AG10803 (cell line): ENCODE results near the gene OSBPL2.

Experiments
- DNase-seq: peaks from one replicate; pipeline ENCODE4 v3.0.0; 2010; ENCODE audit warnings: low read depth
- H3K4me3 ChIP-seq: 2 replicates; pipeline ENCODE4 v1.5.1; 2011; ENCODE audit warnings: mild to moderate bottlenecking, low read length, control low read depth
- TF ChIP-seq, protein P1 (sequence below): conservative IDR thresholded peaks from 2 replicates; pipeline ENCODE4 v1.5.1; 2011; ENCODE audit warnings: mild to moderate bottlenecking, low read length, control low read depth, inconsistent platforms

The OSBPL2 gene

DNA sequence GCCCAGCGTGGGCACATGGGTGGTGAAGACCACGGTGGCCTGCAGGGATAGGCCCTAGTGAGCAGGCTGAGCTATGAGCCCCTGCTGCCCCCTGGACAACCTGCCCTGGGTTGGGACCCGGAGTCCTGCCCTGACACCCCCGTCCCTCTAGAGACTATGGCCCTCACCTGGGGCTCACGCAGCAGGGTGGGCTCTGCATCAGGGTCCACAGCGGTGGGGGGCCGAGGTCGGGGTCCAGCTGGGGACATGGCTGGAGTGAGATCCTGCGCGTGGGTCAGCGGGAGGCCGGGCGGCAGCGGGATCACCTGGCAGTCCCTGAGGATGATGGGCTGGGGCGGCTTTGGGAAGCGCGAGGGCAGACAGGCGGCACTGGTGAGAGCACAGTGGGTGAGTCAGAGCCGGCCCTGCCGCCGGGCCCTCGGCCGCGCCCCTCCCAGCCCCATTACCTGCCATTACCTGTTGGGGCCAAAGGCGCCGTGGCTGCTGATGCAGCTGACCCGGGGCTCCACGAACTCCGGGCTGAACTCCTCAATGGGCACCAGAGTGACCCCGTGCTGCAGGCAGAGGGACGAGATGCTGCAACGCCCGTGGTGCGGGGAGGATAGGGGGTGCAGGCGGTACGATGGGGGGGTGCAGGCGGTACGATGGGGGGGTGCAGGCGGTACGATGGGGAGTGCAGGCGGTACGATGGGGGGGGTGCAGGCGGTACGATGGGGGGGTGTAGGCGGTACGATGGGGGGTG is 92.4 kb downstream of the OSBPL2 start:
- no peak overlapping the region for H3K4me3 ChIP-seq
- TF ChIP-seq, protein P1, sequence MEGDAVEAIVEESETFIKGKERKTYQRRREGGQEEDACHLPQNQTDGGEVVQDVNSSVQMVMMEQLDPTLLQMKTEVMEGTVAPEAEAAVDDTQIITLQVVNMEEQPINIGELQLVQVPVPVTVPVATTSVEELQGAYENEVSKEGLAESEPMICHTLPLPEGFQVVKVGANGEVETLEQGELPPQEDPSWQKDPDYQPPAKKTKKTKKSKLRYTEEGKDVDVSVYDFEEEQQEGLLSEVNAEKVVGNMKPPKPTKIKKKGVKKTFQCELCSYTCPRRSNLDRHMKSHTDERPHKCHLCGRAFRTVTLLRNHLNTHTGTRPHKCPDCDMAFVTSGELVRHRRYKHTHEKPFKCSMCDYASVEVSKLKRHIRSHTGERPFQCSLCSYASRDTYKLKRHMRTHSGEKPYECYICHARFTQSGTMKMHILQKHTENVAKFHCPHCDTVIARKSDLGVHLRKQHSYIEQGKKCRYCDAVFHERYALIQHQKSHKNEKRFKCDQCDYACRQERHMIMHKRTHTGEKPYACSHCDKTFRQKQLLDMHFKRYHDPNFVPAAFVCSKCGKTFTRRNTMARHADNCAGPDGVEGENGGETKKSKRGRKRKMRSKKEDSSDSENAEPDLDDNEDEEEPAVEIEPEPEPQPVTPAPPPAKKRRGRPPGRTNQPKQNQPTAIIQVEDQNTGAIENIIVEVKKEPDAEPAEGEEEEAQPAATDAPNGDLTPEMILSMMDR = no peak
- no peak for DNase-seq

DNA sequence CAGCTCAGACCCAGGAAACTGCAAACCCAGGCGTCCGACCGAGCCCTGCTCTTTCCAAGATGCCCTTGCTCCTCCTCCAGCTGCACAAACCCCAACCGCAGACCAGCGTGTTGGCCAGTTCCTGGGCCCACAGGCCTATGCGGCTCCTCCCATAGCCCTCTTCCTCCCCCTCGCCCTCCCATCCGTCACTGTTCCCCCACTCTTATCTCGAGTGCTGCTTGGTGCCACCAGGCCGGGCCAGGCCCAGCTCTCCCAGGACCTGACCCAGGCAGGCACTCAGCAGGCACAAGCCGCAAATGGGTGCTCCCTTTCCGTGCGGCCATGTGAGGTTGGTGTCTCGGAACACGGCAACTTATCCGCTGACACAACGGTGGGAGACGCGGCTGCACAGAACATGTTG is 93.0 kb downstream of the OSBPL2 start:
- TF ChIP-seq, protein P1 = no peak
- no peak for DNase-seq
- H3K4me3 ChIP-seq = no peak overlapping the region

DNA sequence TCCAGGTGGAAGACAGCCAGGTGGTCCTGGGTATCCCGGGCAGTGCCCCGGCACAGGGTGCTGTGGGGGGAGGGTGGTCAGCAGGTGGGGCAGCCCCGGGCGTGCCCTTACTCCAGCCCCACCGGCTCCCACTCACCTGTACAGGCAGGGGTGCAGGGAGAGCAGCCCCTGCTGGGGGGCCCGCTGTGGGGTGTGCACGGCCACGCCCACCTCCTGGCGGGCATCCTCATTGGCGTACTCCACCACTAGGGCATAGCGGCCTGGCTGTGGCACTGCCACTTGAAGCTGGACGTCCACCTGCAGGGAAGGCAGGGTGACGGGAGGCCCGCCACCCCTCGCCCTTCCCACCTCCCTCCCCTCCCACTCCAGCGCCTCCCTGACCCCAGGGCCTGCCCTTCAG is 94.1 kb downstream of the OSBPL2 start:
- H3K4me3 ChIP-seq = no peak overlapping the region
- TF ChIP-seq, protein P1 = no peak
- DNase-seq = no peak

DNA sequence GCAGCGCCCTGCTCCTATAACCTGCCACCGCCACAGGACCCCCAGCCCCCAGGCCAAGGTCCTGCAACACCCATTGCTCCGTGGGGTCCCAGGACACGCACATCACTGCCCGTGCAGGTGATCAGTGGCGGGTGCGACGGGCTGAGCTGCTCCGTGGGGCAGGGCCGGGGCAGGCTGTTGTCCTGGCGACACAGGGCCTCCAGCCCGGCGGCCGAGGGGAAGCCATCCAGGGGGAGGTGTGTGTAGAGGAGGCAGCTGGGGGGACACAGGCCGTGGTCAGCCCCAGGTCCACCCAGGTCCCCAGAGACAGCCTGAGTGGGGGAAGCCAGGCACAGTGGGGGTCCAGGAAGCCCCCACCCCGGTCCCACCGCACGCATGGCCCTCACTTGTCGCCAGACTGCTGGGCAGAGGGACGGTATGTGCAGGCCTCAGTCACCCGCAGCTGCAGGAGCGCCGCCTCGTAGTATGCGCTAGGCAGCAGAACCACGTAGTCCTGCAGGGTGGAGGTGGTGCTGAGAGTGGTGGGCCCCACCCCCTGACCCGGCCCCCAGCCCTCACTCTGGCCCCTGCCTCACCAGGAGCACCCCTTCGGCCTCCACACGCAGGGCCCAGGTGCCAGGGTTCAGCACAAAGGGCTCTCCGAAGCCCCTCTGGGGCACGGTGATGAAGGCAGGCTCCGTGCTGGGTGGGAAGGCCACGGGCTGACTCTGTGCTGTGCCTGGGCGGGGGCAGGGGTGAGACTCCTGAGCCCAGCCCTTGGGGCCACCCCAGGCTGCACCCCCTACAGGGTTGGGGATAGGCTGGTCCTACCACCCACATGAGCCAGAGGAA is 94.9 kb downstream of the OSBPL2 start:
- H3K4me3 ChIP-seq = no peak overlapping the region
- no peak for DNase-seq
- TF ChIP-seq, protein P1 = no peak

DNA sequence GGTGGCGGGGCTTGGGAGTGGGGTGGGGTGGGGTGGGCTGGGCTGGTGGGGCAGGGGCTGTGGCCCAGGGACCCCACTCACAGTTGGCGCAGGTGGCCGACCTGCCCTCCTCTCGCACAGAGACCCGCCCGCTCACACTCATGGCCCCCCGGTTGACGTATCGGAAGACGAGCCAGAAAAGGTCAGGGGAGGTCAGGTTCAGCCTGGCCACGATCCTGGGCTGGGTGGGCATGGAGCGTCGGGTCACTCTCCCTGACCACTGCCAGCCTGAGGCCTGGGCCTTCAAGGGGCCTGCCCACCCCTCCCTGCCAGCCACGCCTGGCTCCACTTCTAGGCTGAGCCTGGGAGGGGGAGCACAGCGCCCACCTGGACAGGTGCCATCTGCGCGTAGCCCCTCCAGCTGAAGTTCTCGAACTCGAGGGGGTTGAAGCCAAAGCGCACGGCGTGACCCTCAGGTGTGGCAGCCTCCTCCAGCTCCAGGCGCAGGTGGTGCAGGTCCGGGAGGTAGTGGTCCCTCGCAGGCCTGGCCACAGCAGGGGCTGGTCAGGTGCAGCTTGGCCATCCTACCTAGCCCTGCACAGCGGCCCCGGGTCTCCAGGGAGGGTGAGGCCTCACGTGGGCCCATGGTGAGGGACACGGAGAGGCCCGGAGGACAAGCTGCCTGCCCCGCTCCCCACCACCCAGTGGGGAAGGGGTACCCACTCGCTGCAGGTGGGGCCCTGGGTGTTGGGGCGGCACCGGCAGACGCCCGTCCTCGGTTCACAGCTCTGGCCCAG is 95.7 kb downstream of the OSBPL2 start:
- DNase-seq = no peak
- TF ChIP-seq, protein P1 = no peak
- no peak overlapping the region for H3K4me3 ChIP-seq

DNA sequence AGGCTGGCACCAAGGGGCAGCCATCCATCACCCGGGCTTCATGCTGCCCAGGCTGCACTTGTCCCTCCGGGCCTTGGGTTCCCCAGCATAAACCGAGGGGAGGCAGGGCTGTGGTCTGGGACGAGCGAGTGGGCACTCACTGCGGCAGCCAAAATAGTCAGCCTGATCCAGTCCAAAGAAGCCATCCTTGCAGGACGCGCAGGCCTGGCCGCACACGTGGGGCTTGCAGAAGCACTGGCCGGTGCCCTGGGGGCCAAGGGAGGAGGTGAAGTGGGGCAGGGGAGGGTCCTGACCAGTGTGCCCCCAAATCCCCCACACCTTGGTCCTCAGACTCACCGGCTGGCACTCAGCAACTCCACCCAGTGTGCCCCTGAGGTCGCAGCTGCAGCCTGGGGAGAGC is 96.6 kb downstream of the OSBPL2 start:
- no peak for DNase-seq
- no peak overlapping the region for H3K4me3 ChIP-seq
- TF ChIP-seq, protein P1 = no peak
